ENCODE measurements around the gene NSMF.

- no peak for TF ChIP-seq POLR2A (IDR thresholded peaks at IDR 0.05; ENCODE audit: low read length)
- TF ChIP-seq GATA1 (IDR thresholded peaks at IDR 0.05; ENCODE audit: low read depth, low read length), result no peak
Observed at GRCh38 chr9:137484551-137485315, 25.6 kb upstream of the NSMF start.

Measured in erythroblast (primary cell).